ENCODE data around the gene FAM241A.
"Not testable (repeated sequence)": the region's sequence is repeated elsewhere in the genome, so short reads cannot be mapped to it uniquely, and the experiment has no call there.

The FAM241A gene

DNA sequence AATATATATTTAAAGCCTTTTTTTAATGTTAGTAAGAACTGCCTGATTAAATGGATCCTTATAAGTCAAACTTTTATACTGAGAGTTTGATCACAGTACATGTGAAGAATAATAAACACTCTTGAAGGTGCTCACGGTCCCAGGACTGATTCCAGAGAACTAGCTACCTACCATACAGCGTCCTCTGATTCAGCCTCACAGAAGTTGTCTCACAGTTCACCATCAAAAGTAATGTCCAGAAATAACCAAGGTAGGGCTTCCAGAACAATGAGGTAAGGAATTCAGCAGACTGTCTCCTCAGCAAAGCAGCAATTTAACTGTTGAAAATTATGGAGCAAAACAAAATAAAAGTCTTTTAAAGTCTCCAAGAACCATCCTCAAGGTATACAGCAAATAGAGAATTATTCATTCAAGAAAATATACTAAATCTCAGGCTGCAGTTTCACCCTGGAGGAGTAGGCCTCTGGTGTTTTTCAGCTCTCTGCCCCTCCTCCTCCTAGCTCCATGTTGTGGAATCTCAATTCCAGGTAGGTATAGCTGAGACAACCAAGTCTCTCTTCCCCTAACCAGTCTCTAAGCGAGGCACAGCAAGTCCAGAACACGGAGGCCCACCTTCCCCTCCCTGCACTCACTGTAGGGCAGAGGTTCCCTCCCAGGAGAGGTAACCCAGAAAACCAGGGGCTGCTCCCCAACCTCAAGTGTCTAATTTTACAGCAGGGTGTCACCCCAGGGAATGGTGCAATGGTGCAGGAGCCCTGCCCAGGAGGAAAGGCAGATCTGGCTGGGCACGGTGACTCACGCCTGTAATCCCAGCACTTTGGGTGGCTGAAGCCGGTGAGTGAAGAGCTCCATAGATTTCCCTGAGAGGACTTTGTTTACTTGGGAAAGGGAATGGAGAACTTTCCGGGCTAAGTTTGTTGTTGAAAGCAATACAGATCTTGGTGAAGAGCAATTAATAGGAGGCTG, 28.6 kb downstream of the FAM241A start:
- DNase-seq (ENCODE audit: low read depth, low spot score): no peak

DNA sequence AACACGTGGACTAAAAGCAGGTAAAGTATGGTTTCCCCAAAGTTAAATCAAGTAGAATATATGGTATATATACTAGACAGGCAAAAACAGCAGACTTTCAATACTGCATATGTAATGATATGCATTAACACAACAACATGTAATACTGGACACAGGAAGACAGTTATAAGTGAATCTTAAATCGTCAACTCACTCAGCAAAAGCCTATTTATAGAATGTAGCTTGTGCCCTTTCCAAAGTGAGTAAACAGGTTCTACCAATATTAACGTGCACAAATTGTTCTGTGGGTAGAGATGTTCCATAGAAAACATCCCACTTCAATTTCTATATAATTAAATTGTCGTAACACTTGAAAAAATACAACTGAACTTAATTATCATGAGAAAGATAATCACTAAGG, 30.6 kb downstream of the FAM241A start:
- no peak for DNase-seq (ENCODE audit: low read depth, low spot score)

DNA sequence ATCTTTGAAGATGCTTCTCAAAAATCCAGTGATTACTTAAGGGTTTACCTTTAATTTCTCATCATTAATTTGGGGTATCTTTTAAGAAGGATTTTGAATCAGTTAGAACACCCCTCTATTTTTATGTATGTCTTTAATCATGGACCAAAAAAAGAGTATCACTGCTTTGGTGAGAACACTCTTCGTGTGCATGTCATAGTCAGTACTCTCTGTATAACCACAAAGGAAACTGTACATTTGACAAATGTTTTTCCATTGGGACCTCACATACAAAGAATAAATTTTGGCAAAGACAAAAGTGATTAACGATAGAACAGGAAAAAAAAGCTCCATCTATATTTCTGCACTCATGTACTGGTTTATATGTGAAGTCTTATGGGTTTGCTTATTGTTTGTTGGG, 31.3 kb downstream of the FAM241A start:
- no peak for DNase-seq (ENCODE audit: low read depth, low spot score)

DNA sequence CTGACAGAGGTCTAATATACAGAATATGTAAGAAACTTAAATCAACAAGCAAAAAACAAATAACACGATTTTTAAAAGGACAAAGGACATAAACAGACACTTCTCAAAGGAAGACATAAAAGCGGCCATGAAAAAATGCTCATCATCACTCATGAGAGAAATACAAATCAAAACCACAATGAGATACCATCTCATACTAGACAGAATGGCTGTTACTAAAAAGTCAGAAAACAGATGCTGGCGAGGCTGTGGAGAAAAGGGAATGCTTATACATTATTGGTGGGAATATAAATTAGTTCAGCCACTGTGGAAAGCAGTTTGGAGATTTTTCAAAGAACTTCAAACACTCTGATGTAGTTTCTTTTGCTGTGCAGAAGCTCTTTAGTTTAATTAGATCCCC, 33.5 kb downstream of the FAM241A start:
- not testable (repeated sequence) for DNase-seq (ENCODE audit: low read depth, low spot score)

DNA sequence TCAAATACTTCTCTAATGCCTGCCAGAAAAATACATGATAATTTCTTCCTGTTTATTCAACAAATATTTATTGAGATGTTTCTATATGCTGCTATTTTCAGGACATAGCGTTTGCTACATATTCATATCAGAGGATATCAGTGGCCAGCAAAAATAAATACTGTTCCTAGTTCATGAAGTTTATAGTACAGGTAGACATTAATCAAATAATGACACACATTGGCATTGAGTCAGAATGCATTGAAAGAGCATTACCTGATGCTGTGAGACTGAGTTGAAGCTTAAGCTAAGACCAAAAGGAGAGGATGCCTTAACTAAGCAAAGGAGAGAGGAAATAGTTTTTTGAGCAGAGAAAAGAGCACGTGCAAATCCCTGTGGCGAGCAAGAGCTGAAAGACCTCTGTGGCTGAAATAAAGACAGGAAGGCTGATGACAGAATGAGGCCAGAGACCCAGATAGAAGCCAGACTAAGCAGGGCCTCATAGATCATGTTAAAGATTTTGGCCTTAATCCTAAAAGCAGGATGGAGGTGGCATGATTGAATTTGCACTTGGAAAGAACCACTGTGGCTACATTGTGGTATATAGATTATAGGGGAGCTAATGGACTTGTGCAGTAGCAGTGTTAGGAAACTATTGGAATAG, 36.2 kb downstream of the FAM241A start:
- DNase-seq (ENCODE audit: low read depth, low spot score): no peak

DNA sequence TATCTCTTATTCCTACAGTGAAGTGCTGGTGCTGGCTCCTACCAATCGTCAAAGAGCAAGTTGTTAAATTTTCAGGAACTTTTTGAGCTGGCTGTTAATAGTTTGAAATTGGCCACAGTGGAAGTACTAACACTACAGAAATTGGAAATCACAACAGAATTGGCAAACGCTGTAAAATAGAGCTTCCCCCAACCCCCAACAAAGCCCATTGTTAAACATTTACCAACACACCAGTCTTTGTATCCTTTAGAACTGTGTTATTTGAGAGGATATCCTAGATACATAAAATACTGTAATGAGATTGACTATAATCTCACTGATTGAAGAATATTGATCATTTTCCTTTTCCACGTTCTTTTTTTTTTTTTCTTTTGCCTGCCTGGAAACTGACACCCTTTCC, 37.4 kb downstream of the FAM241A start:
- DNase-seq (ENCODE audit: low read depth, low spot score): no peak

DNA sequence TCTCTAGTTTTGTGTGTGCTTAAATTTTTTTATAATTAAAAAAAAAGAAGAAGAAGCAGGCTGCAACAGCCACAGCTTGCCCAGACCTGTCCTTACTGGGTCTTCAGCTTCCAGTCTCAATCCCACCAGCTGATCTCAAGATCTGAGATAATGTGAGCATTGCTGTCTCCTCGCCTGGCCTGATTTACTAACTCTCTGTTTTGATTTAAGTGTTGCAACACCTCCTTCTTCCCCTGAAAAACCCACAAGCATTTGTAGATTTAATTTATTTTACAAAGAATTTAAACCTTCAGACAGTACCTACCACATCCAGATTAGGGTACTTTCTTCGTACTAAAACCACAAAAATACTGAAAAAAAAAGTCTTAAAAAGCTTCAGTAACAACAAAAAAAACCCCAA, 38.0 kb downstream of the FAM241A start:
- DNase-seq (ENCODE audit: low read depth, low spot score): no peak

DNA sequence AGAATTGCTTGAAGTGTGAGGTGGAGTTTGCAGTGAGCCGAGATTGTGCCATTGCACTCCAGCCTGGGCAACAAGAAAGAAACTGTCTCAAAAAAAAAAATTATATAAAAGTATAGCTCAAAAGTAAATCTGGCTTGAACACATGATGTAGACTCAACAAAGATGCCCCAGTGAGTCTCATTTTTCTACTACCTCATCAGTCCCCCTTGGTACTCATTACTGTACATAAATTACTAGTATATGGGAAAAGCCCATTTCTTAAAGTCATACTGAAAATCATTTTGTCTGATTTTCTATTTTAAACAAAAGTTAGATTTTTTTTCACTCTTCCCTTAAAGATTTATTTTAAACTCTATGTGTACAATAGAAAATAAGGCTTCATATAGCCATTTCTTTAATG, 39.2 kb downstream of the FAM241A start:
- DNase-seq (ENCODE audit: low read depth, low spot score): no peak

DNA sequence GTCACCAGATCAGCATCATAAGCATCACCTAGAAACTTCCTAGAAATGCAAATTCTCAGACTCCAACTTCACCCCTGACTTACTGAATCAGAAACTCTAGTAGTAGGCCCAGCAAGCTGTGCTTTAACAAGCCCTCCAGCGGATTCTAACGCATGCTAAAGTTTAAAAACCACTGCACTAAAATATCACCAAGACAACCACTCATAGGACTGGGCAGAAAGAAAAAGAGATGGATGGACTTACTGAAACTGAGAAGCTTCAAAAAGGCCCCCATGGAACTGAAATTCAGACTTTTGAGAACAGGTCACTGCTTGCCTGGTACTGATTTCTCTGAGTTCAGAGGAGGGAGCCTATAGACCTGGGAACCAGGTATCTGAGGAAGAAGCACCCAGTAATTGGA, 40.1 kb downstream of the FAM241A start:
- no peak for DNase-seq (ENCODE audit: low read depth, low spot score)

DNA sequence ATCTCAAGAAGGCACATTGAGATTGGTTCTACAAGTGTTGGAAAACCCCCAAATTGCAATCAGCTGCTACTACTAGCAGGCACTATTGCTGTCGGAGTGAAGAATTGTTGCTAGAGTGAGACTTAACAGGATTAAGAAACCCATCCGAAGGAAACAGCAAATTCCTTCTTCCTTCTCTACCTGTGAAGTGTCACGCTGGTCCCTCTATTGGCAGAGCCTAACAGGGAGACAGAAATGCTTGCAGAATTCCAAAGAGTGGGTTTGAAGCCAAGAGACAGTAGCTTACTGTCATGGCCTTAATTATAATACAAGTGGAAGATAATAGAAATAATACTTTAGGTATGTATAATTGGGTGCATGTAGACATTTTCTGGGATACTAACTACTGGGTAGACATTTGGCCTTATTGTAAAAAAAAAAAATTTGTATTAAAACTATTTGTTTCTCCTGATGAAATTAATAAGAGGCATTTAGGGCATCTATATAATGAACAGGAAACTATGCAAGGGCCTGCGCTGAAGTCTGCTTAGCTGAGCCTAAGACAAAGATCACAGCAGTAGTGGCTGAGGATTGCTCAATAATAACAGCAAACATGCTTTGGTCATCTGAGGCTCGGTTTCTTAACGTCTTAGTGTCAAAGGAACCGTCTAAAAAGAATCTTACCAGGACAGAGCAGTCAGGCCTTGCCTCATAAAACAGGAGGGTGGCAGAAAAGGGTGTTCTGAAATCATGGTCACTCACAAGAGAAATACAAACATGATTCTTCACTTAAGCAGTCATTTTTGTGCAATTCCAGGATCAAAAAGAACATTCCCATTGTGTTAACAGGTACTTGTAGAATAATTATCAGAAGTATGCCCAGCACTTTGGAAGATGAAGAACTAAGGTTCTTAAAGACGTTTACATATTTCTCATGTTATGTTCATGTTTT, 40.8 kb downstream of the FAM241A start:
- no peak for DNase-seq (ENCODE audit: low read depth, low spot score)

DNA sequence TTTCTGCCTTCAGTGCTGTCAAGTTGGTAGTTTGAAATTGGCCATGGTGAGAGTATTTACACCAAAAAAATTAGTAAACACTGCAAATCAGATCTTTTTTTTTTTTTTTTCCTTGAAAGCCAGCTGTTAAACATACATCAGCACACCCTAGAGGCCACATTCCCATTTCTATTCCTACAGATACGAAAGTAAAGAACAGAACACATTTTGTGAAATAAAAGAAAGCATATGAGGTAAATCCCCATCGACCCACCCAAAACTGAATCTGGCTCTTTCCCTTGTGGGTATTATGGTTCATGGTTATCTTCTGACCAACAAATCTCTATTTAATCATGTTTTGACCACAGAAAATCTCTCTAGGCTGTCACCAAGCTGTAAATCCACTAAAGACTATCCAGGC, 44.5 kb downstream of the FAM241A start:
- DNase-seq (ENCODE audit: low read depth, low spot score): no peak

DNA sequence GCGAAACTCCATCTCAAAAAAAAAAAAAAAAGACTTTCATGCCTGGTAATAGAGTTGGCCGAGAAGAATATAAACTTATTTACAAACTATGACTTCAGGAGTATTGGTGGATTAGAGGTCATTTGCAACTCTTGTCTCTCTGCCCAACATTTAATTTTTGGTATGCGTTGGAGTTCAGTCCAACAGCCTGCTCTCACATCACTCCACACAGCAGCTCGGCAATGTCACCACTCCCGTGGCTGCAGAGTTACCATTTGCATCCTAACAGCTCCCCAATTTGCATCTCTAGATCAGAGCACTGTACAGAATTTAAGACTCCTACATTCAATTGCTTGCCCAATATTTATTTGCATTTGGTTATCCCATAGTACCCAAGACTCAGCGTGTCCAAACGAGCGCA, 45.4 kb downstream of the FAM241A start:
- no peak for DNase-seq (ENCODE audit: low read depth, low spot score)

DNA sequence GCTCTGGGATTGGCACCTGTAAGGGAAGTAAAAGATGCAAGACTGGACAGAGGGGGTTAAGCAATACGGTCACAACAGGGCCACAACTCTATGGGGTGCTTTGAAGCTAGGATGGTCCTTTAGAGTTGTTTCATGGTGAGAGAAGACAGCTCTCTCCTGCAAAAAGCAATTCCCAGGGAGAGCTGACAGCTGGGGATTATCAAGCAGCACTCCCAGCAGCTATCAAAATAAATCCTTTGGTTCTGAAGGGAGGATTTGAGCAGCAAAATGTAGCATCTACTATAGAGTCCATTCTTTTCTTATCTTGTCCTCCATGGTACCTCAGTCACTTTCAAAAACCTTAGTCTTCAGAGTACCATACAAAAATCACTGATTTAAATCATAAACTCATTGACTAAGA, 51.2 kb downstream of the FAM241A start:
- DNase-seq (ENCODE audit: low read depth, low spot score): no peak

DNA sequence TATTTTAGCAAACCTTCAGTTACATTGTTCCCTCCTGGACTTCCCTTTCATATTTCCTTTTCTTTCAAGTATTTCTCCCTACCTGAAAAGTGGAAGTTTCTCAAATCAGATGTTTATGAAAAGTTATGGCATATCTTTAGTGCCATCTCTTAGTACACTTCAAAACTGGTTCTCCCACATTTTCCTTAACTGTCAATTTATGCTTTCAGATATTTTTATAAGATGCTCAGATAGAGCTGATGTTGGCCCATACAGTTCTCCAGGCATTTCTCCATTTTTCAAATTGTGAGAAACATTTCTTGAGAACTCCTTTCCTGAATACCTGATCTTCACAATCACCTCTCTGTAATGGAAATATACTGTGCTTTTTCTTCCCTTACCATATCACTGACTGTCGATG, 53.8 kb downstream of the FAM241A start:
- DNase-seq (ENCODE audit: low read depth, low spot score): no peak

DNA sequence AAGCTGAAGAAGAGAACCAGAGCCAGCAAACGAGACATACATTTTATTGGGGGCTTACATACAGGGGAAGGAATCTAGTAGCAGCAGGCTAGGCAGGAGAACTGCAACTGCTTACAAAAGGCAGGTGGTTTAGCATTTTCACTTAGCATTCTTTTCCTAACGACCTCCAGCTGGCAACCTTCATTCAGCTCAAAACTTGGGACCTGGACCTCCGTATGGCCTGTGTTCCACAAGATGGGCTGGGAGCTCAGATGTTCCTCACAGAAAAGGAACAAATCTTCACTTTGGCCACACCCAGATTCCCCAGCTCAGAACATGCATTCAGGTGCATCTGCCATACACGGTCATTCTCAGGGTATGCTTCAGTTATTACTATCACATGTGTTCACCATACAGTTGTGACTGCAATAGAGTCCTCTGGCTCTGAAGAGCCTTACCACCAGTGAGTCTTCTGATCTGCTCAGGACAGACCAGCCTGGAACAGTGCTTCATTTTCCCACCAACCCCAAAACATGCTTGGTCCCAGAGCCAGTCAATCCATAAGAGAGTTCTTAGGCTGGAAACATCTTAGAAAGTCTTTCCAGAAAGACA, 56.8 kb downstream of the FAM241A start:
- no peak for DNase-seq (ENCODE audit: low read depth, low spot score)

DNA sequence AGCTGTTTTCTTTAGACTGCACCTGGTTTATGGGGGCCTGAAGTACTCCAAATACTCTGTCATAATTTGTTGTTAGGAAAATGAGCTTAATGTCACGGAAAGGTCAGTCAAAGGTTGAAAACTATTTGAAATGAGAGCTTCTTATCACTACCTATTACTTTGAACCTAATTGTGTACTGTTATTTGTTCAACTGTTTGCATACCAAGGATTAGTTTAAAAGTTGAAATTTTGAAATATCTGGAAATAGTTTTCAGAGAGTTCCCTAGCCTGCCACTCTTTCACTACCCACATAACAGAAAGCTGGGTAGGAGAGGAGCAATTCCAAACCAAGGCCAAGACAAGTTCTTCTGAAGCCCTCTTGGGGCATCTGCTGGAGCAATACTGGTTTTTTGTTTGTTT, 58.3 kb downstream of the FAM241A start:
- DNase-seq (ENCODE audit: low read depth, low spot score): no peak

DNA sequence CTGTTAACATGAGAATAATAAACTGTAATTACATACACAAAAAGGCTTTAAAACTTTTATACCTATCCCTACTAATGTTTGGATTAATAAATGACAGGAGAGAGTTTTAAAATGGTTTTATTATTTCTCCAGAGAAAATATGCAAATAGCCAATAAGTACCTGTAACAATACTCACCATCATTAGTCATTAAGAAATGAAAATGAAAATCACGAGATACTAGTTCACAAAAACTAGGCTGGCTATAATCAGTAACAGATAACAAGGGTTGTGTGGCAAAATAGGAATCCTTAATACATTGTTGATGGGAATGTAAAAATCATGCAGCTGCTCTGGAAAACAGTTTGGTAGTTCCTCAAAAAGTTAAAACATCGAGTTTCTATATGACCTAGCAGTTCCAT, 61.2 kb downstream of the FAM241A start:
- DNase-seq (ENCODE audit: low read depth, low spot score): no peak

DNA sequence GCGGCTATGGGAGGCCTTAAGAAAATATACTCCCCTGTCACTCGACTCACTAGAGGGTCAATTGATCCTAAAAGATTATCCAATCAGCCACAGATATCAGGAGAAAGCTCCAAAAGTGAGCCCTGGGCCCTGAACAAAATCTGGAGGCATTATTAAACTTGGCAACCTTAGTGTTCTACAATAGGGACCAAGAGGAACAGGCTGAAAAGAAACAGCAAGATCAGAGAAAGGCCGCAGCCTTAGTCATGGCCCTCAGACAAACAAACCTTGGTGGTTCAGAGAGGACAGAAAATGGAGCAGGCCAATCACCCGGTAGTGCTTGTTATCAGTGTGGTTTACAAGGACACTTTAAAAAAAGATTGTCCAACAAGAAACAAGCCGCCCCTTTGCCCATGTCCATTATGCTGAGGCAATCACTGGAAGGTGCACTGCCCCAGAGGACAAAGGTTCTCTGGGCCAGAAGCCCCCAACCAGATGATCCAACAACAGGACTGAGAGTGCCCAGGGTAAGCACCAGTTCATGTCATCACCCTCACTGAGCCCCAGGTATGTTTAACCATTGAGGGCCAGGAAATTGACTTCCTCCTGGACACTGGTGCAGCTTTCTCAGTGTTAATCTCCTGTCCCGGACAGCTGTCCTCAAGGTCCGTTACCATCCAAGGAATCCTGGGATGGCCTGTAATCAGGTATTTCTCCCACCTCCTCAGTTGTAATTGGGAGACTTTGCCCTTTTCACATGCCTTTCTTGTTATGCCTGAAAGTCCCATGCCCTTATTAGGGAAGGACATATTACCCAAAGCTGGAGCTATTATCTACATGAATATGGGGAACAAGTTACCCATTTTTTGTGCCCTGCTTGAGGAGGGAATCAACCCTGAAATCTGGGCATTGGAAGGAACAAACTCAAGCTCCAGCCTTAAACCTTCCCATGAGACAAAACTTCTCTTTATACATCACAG, 63.2 kb downstream of the FAM241A start:
- DNase-seq (ENCODE audit: low read depth, low spot score): not testable (repeated sequence)

DNA sequence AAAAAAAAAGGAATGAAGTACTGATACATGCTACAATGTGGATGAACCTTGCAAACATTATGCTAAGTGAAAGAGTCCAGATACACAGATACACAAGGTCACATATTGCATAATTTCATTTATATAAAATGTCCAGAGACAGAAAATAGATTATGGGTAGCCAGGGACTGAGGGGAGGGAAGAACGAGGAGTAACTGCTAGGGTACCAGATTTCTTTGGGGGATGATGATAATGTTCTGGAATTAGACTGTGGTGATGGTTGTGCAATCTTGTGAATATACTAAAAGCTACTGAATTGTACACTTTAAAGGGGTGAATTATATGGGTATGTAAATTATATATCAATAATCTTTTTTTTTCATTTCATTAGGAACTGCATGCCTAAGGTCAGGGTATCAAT, 65.5 kb downstream of the FAM241A start:
- no peak for DNase-seq (ENCODE audit: low read depth, low spot score)

DNA sequence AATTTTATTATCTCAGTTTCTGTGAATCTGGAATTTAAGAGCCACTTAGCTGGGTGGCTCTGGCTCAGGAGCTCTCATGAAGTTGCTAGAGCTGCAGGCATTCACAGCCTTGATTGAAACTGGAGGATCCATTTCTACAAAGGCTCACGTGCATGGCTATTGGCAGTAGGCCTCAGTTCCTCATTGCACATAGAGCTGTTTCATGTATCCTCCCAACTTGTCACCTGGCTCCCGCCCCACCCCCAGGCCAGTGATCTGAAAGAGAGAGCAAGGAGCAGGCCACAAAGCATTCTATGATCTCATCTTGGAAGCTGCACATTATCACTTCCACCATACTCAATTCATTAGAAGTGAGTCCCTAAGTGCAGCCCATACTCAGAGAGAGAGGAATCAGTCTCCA, 67.8 kb downstream of the FAM241A start:
- DNase-seq (ENCODE audit: low read depth, low spot score): no peak

DNA sequence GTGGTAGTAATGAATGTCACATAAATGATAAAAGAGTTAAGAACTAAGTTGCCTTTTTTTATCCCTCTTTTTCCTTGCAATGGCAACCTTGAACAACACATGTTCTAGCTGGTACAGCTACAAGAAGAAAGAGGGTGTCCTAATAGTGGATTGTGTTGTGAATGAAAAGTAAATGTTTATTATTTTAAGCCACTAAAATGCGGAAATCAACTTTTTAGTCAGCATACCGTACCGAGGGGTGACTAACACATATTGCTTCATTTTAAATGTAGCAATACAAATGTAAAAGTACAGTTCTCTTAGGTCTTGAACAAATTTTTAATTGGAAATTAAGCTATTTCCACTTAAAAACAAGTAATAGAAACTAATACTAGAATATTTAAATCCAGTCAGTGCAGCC, 68.6 kb downstream of the FAM241A start:
- DNase-seq (ENCODE audit: low read depth, low spot score): no peak

Measured in iPS DF 19.7 (cell line).